A549 (cell line): Measurements from ENCODE around the gene PDLIM7. TPM values are rescaled to one million over a fixed set of nuclear protein-coding genes. Genes with fewer than 3 reads are reported as not detected.

Experiments used
- ATAC-seq, 2 experiments: fragments of 200-7000 bp in 1 of 2; fragments of >200 bp in 1 of 2; cut with Nextera tagmentation in 1 of 2; cut with Tn5 transposase in 1 of 2; 3 replicates each; pipeline versions ENCODE4 v1.8.0 to v1.9.1; 2018 to 2020; ENCODE audit warnings: mild to moderate bottlenecking in 1 of 2, moderate library complexity in 1 of 2
- CTCF ChIA-PET: fragments of 300-600 bp; sonication (Branson Sonifier 250); formaldehyde crosslinking; extraction: SDS; loops from one replicate; lab custom pipeline; 2021; ENCODE audit warnings: antibody characterized with exemption, inconsistent platforms; lab: Yijun Ruan, JAX
- POLR2A ChIA-PET: fragments of 350-600 bp; formaldehyde crosslinking; extraction: SDS; loops from one replicate; lab custom pipeline; 2021; ENCODE audit warnings: antibody characterized with exemption, inconsistent platforms; lab: Yijun Ruan, JAX
- DNase-seq, 2 experiments: peaks; one replicate each; pipeline versions ENCODE4 v3.0.0 to v3.0.0-alpha.2; 2011 to 2016; ENCODE audit warnings: low read depth in 1 of 2, low spot score in 1 of 2
- FAIRE-seq: peaks from 2 replicates; lab custom pipeline; 2011; peaks lifted over from hg19 to GRCh38; lab: Jason Lieb, UNC
- H3K27ac ChIP-seq, 2 experiments: fragments of >200 bp; sonication (Bioruptor Twin); formaldehyde crosslinking; 3 replicates each; pipeline ENCODE4 v1.5.1; 2016 to 2017
- H3K4me1 ChIP-seq: fragments of >200 bp; sonication (Bioruptor Twin); formaldehyde crosslinking; 3 replicates; pipeline ENCODE4 v1.6.1; 2016
- H3K4me2 ChIP-seq: fragments of >200 bp; sonication (Bioruptor Twin); formaldehyde crosslinking; 3 replicates; pipeline ENCODE4 v1.6.1; 2016
- H3K4me3 ChIP-seq: fragments of >200 bp; sonication (Bioruptor Twin); formaldehyde crosslinking; 3 replicates; pipeline ENCODE4 v1.5.1; 2016
- H3K9me3 ChIP-seq: fragments of >200 bp; sonication (Bioruptor Twin); formaldehyde crosslinking; 3 replicates; pipeline ENCODE4 v1.6.1; 2016
- CBX2 ChIP-seq: fragments of 200-600 bp; sonication (generic); IDR thresholded peaks from 2 replicates; pipeline ENCODE4 v1.6.1; 2016; ENCODE audit warnings: low read depth, mild to moderate bottlenecking, borderline replicate concordance
- CBX8 ChIP-seq: fragments of 200-600 bp; sonication (generic); IDR thresholded peaks from 2 replicates; pipeline ENCODE4 v1.6.1; 2016
- CHD2 ChIP-seq: fragments of 150-350 bp; IDR thresholded peaks from 2 replicates; pipeline ENCODE4 v1.6.1; 2014; ENCODE audit warnings: low read length; ENCODE audit not compliant: partially characterized antibody
- CHD4 ChIP-seq: fragments of 200-600 bp; sonication (generic); IDR thresholded peaks from 2 replicates; pipeline ENCODE4 v1.6.1; 2016; ENCODE audit warnings: antibody characterized with exemption, mild to moderate bottlenecking, borderline replicate concordance
- E2F6 ChIP-seq: IDR thresholded peaks from 2 replicates; pipeline ENCODE4 v1.6.1; 2012; ENCODE audit warnings: low read depth, borderline replicate concordance
- EHF ChIP-seq: fragments of 250-450 bp; sonication (Bioruptor Pico); IDR thresholded peaks from 2 replicates; pipeline ENCODE4 v1.5.0; 2020; ENCODE audit warnings: mild to moderate bottlenecking
- FOSB ChIP-seq: fragments of 250-450 bp; sonication (Bioruptor Pico); IDR thresholded peaks from 2 replicates; pipeline ENCODE4 v1.5.0; 2020; ENCODE audit warnings: mild to moderate bottlenecking, moderate library complexity
- FOXS1 ChIP-seq: fragments of 250-450 bp; sonication (Bioruptor Pico); IDR thresholded peaks from 2 replicates; pipeline ENCODE4 v1.5.0; 2020; ENCODE audit warnings: mild to moderate bottlenecking, moderate library complexity
- HDAC2 ChIP-seq: fragments of 200-600 bp; sonication (generic); IDR thresholded peaks from 2 replicates; pipeline ENCODE4 v1.6.1; 2016
- JUN ChIP-seq, 2 experiments: fragments of >200 bp; sonication (Bioruptor Twin); formaldehyde crosslinking; IDR thresholded peaks; 2 replicates in 1 of 2; 3 replicates in 1 of 2; pipeline ENCODE4 v1.6.1; 2016 to 2017
- KDM1A ChIP-seq: fragments of 200-600 bp; sonication (generic); IDR thresholded peaks from 2 replicates; pipeline ENCODE4 v1.6.1; 2016; ENCODE audit warnings: low read depth, mild to moderate bottlenecking
- MAFK ChIP-seq: fragments of 450-650 bp; IDR thresholded peaks from 2 replicates; pipeline ENCODE4 v1.6.1; 2014; ENCODE audit not compliant: partially characterized antibody
- NR3C1 ChIP-seq: fragments of >200 bp; sonication (Bioruptor Twin); formaldehyde crosslinking; IDR thresholded peaks from 3 replicates; pipeline ENCODE4 v1.6.1; 2017
- PBX3 ChIP-seq: IDR thresholded peaks from 2 replicates; pipeline ENCODE4 v1.6.1; 2012
- RNF2 ChIP-seq: fragments of 200-600 bp; sonication (generic); IDR thresholded peaks from 2 replicates; pipeline ENCODE4 v1.6.1; 2016; ENCODE audit warnings: low read depth, mild to moderate bottlenecking, antibody characterized with exemption, moderate library complexity, borderline replicate concordance
- SREBF2 ChIP-seq: fragments of 450-650 bp; IDR thresholded peaks from 2 replicates; pipeline ENCODE4 v1.6.1; 2014; ENCODE audit warnings: mild to moderate bottlenecking, moderate library complexity
- TFCP2L1 ChIP-seq: fragments of 250-450 bp; sonication (Bioruptor Pico); IDR thresholded peaks from 2 replicates; pipeline ENCODE4 v1.5.0; 2021; ENCODE audit warnings: mild to moderate bottlenecking
- ZNF302 ChIP-seq: fragments of 250-450 bp; sonication (Bioruptor Pico); IDR thresholded peaks from 2 replicates; pipeline ENCODE4 v1.9.0; 2021; ENCODE audit warnings: inconsistent platforms, mild to moderate bottlenecking, moderate library complexity
- ZSCAN20 ChIP-seq: fragments of 250-450 bp; sonication (Bioruptor Pico); IDR thresholded peaks from 2 replicates; pipeline ENCODE4 v1.8.0; 2022; ENCODE audit warnings: mild to moderate bottlenecking, moderate library complexity
- WGBS: methylation state at CpG from one replicate; pipeline ENCODE4 v1.1.6; 2017; ENCODE audit errors: missing lambda C conversion rate; 5-methylcytosine and 5-hydroxymethylcytosine counted together
- polyA plus RNA-seq, 4 experiments: library from polyadenylated mRNA; depleted of rRNA in 3 of 4; stranded (reverse); fragments of >200 nt; fragmentation: RNase III in 1 of 4; extraction: RNeasy Plus Mini Kit Qiagen cat#74134 plus additional on column Dnase treatment in 1 of 4; gene quantifications; 2 replicates in 3 of 4; 3 replicates in 1 of 4; pipeline ENCODE4 v1.2.3, GENCODE V29; 2011 to 2017

Gene PDLIM7
- polyA plus RNA-seq, 2 of the 4 experiments (the other 2 are of a cell fraction), result 30.7 to 124 TPM

- peak overlapping the region; percentile 9; the same call in 1 of the 3 replicates for H3K4me2 ChIP-seq
- 88% methylated on average over 7 of the region's 16 CpGs for WGBS
- no peak for TF ChIP-seq CBX8
- no peak for TF ChIP-seq ZNF302
- no peak for TF ChIP-seq PBX3
- no peak for TF ChIP-seq RNF2
- peak overlapping the region in 1 of 2 experiments; percentile 95; a peak in 3 of 6 replicates for H3K27ac ChIP-seq
- DNase-seq, result no peak
- peaks cover 51% of the 10 kb centered on the region for H3K4me1 ChIP-seq
- H3K4me3 ChIP-seq, result no peak overlapping the region
- POLR2A ChIA-PET, result no interaction called here
- no peak for ATAC-seq
- H3K9me3 ChIP-seq, result no peaks in the 10 kb centered on the region
- FAIRE-seq, result no peak
- CTCF ChIA-PET, result interaction anchor here (0.7 to 18.1 kb wide), 12 partner anchors 11 to 149 kb away, joined by 3 to 354 read pairs (median 4); partner anchors contain the start of genes DBN1, DOK3, PDLIM7 and PRR7
Measured at GRCh38 chr5:177490992-177491391, 6.4 kb downstream of the PDLIM7 start.

- Histone ChIP-seq H3K4me1 (peaks cover 46% of the 10 kb centered on the region), H3K4me2 (no peak overlapping the region), H3K4me3 (no peak overlapping the region), H3K9me3 (no peaks in the 10 kb centered on the region), H3K27ac (peak overlapping the region in 1 of 2 experiments; percentile 95; a peak in 1 of 6 replicates)
- ATAC-seq (no peak), DNase-seq (no peak), FAIRE-seq (no peak)
- WGBS, result 93% methylated on average over 13 of the region's 15 CpGs
- TF ChIP-seq KDM1A (no peak), FOSB (CRISPR knock-in tag) (no peak), NR3C1 (no peak), TFCP2L1 (CRISPR knock-in tag) (no peak), MAFK (no peak), HDAC2 (no peak), CBX8 (no peak), FOXS1 (CRISPR knock-in tag) (no peak), E2F6 (no peak), EHF (CRISPR knock-in tag) (no peak), CHD2 (no peak), CBX2 (no peak), JUN (IDR thresholded peaks at IDR 0.05) (no peak)
- POLR2A ChIA-PET, result no interaction called here
- CTCF ChIA-PET, result interaction anchor here (0.6 to 18.1 kb wide), 8 partner anchors 12 to 743 kb away, joined by 3 to 354 read pairs (median 7); partner anchors contain the start of genes DBN1, PDLIM7 and PRR7
Measured at GRCh38 chr5:177490311-177490991, 7.0 kb downstream of the PDLIM7 start.

- CTCF ChIA-PET, result interaction anchor here (0.6 to 18.1 kb wide), 7 partner anchors 12 to 119 kb away, joined by 3 to 354 read pairs (median 11); partner anchors contain the start of genes DBN1, PDLIM7 and PRR7
- ATAC-seq (peak in 1 of 2 experiments; percentile 16; a peak in 3 of 6 replicates), DNase-seq (peak in 1 of 2 experiments; percentile 41), FAIRE-seq (no peak)
- Histone ChIP-seq H3K4me3 (no peak overlapping the region), H3K4me2 (no peak overlapping the region), H3K27ac (peak overlapping the region in 1 of 2 experiments; percentile 11; a peak in 1 of 6 replicates), H3K4me1 (peaks cover 34% of the 10 kb centered on the region), H3K9me3 (no peaks in the 10 kb centered on the region)
- 89% methylated on average over 17 of the region's 26 CpGs for WGBS
- POLR2A ChIA-PET, result no interaction called here
- no peak for TF ChIP-seq CHD4
- no peak for TF ChIP-seq FOSB (CRISPR knock-in tag)
- TF ChIP-seq E2F6, result no peak
- TF ChIP-seq CBX8, result no peak
- TF ChIP-seq ZSCAN20 (CRISPR knock-in tag), result no peak
- no peak for TF ChIP-seq SREBF2
Measured at GRCh38 chr5:177489119-177489716, 8.2 kb downstream of the PDLIM7 start.
